BLaER1 treated with 17β-estradiol and CSF1 and Interleukin-3, amounts not matched to agents 10 nM and 100 nM (cell line): ENCODE measurements around the gene ADAMTS2.
A peak's percentile ranks its signal among the peaks of the same experiment; 100 is the strongest.

Source experiments
- H3K27ac ChIP-seq, 11 experiments: shearing (Covaris generic); formaldehyde crosslinking; 2 replicates each; pipeline ENCODE4 v1.8.1; 2022
- H3K27me3 ChIP-seq, 11 experiments: shearing (Covaris generic); formaldehyde crosslinking; 2 replicates each; pipeline ENCODE4 v1.8.1; 2022
- H3K36me3 ChIP-seq, 11 experiments: shearing (Covaris generic); formaldehyde crosslinking; 2 replicates each; pipeline ENCODE4 v1.8.1; 2022
- H3K4me1 ChIP-seq, 10 experiments: shearing (Covaris generic); formaldehyde crosslinking; 2 replicates each; pipeline ENCODE4 v1.8.1; 2022
- H3K4me2 ChIP-seq, 11 experiments: shearing (Covaris generic); formaldehyde crosslinking; 2 replicates each; pipeline ENCODE4 v1.8.1; 2022
- H3K4me3 ChIP-seq, 10 experiments: shearing (Covaris generic); formaldehyde crosslinking; 2 replicates each; pipeline ENCODE4 v1.8.1; 2022
- H3K9ac ChIP-seq, 11 experiments: shearing (Covaris generic); formaldehyde crosslinking; 2 replicates each; pipeline ENCODE4 v1.8.1; 2022
- H3K9me3 ChIP-seq, 11 experiments: shearing (Covaris generic); formaldehyde crosslinking; replicated peaks in 1 of 11; 2 replicates each; pipeline ENCODE4 v1.8.1; 2022
- H4K20me1 ChIP-seq, 11 experiments: shearing (Covaris generic); formaldehyde crosslinking; 2 replicates each; pipeline ENCODE4 v1.8.1; 2022
- Cebpa-rat ChIP-seq, 11 experiments: shearing (Covaris generic); IDR thresholded peaks; 2 replicates each; pipeline ENCODE4 v1.8.1; 2022

ADAMTS2 gene

DNA sequence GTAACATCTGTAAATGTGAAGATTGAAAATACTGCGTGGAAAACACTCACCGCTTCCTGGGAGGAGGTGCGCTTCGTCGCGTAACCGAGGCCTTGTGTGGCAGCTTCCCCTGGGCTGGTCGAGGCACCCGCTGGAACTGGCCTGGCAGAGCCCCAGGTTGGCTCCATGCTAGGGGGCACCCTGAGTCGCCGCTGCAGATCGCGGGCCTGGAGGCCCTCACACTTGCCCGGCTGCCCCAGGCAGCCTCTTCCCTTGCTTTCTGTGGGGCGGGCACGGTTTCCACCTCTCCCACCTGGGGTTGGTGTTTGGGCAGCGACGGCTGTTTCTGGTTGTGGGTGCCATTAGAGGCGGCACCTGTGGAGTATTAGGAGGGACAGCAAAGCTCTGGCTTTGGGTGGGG is 284.2 kb downstream of the ADAMTS2 start:
- H3K4me3 ChIP-seq: peak overlapping the region in 7 of 10 experiments; percentile 10 to 65 (median 54); a peak in 9 of 20 replicates
- no peak overlapping the region for H3K4me2 ChIP-seq
- no peaks in the 10 kb centered on the region for H4K20me1 ChIP-seq
- H3K9me3 ChIP-seq: peaks cover 80 to 98% (median 92%) of the 10 kb centered on the region in 11 experiments
- no peak for TF ChIP-seq Cebpa-rat (IDR thresholded peaks at IDR 0.05)
- H3K4me1 ChIP-seq: peaks cover 0 to 3% (median 0%) of the 10 kb centered on the region in 10 experiments; a peak in 1 of 20 replicates
- H3K36me3 ChIP-seq: peaks cover 0 to 11% (median 0%) of the 10 kb centered on the region in 11 experiments; a peak in 4 of 22 replicates
- H3K27me3 ChIP-seq: no peaks in the 10 kb centered on the region
- no peak overlapping the region for H3K9ac ChIP-seq
- no peak overlapping the region for H3K27ac ChIP-seq
